HepG2 (cell line): ENCODE measurements around the gene ZFHX3. TPM values are rescaled to one million over a fixed set of nuclear protein-coding genes. Genes with fewer than 3 reads are reported as not detected.

Experiments
- CHCHD3 ChIP-seq: sonication (generic); formaldehyde crosslinking; IDR thresholded peaks from 2 replicates; pipeline ENCODE4 v1.8.0; 2022; ENCODE audit warnings: mild to moderate bottlenecking, missing genetic modification reagents, moderate library complexity
- DPF2 ChIP-seq: sonication (generic); formaldehyde crosslinking; IDR thresholded peaks from 2 replicates; pipeline ENCODE4 v1.4.0; 2020; ENCODE audit warnings: mild to moderate bottlenecking, low read depth, missing genetic modification reagents, borderline replicate concordance
- HOXA5 ChIP-seq: sonication (generic); formaldehyde crosslinking; IDR thresholded peaks from 2 replicates; pipeline ENCODE4 v1.4.0; 2020; ENCODE audit warnings: missing genetic modification reagents
- KDM4B ChIP-seq: sonication (generic); formaldehyde crosslinking; IDR thresholded peaks from 2 replicates; pipeline ENCODE4 v1.4.0; 2020; ENCODE audit warnings: missing genetic modification reagents
- KLF9 ChIP-seq: IDR thresholded peaks from 2 replicates; pipeline ENCODE4 v1.6.1; 2016; ENCODE audit warnings: low read depth
- NBN ChIP-seq: fragments of 450-650 bp; conservative IDR thresholded peaks from 2 replicates; pipeline ENCODE4 v1.6.1; 2017
- RAD21 ChIP-seq: fragments of 450-650 bp; formaldehyde crosslinking; IDR thresholded peaks from 2 replicates; pipeline ENCODE4 v1.5.0; 2020; ENCODE audit warnings: mild to moderate bottlenecking
- RELA ChIP-seq: sonication (generic); formaldehyde crosslinking; IDR thresholded peaks from 2 replicates; pipeline ENCODE4 v1.4.0; 2020; ENCODE audit warnings: missing genetic modification reagents
- SOX5 ChIP-seq: IDR thresholded peaks from 2 replicates; pipeline ENCODE4 v1.6.1; 2016; ENCODE audit warnings: borderline replicate concordance
- STAG1 ChIP-seq: sonication (generic); formaldehyde crosslinking; IDR thresholded peaks from 2 replicates; pipeline ENCODE4 v1.4.0; 2020; ENCODE audit warnings: missing genetic modification reagents
- U2AF1 ChIP-seq: fragments of 200-400 bp; formaldehyde crosslinking; optimal IDR thresholded peaks from 2 replicates; pipeline ENCODE3; 2017; ENCODE audit warnings: mild to moderate bottlenecking, low read depth, low read length
- ZC3H4 ChIP-seq: sonication (generic); formaldehyde crosslinking; IDR thresholded peaks from 2 replicates; pipeline ENCODE4 v1.4.0; 2020; ENCODE audit warnings: missing genetic modification reagents, borderline replicate concordance
- ZNF10 ChIP-seq: sonication (generic); formaldehyde crosslinking; IDR thresholded peaks from 2 replicates; pipeline ENCODE4 v1.4.0; 2020; ENCODE audit warnings: mild to moderate bottlenecking, low read depth, missing genetic modification reagents, borderline replicate concordance
- ZNF282 ChIP-seq: fragments of 450-650 bp; IDR thresholded peaks from 2 replicates; pipeline ENCODE4 v1.6.1; 2018; ENCODE audit not compliant: partially characterized antibody
- ZNF343 ChIP-seq: sonication (generic); formaldehyde crosslinking; IDR thresholded peaks from 2 replicates; pipeline ENCODE4 v1.4.0; 2020; ENCODE audit warnings: mild to moderate bottlenecking, missing genetic modification reagents
- ZNF619 ChIP-seq: sonication (generic); formaldehyde crosslinking; IDR thresholded peaks from 2 replicates; pipeline ENCODE4 v1.4.0; 2020; ENCODE audit warnings: mild to moderate bottlenecking, missing genetic modification reagents
- ZNF782 ChIP-seq: sonication (generic); formaldehyde crosslinking; IDR thresholded peaks from 2 replicates; pipeline ENCODE4 v1.4.0; 2020; ENCODE audit warnings: missing genetic modification reagents, mild to moderate bottlenecking, borderline replicate concordance
- ZSCAN12 ChIP-seq: sonication (generic); formaldehyde crosslinking; IDR thresholded peaks from 2 replicates; pipeline ENCODE4 v1.9.0; 2021; ENCODE audit warnings: mild to moderate bottlenecking, missing genetic modification reagents
- polyA plus RNA-seq, 8 experiments: library from polyadenylated mRNA; depleted of rRNA in 3 of 8; stranded (reverse) in 7 of 8; unstranded in 1 of 8; fragments of >200 nt; fragmentation: Illumina TruSeq in 4 of 8; extraction: Trizol in 4 of 8; gene quantifications; 2 replicates each; pipeline versions ENCODE4 v1.2.1 to v1.2.3, GENCODE V29; 2011 to 2016; ENCODE audit warnings: low read depth in 4 of 8, missing spikeins in 1 of 8, mixed read lengths in 1 of 8; ENCODE audit not compliant: insufficient read depth in 1 of 8
- total RNA-seq, 5 experiments: library from RNA; depleted of rRNA; stranded (reverse); fragments of >200 nt; fragmentation: Illumina TruSeq; extraction: Trizol; gene quantifications; 2 replicates each; pipeline ENCODE4 v1.2.3, GENCODE V29; 2016; ENCODE audit warnings: low read depth in 1 of 5
- TF ChIP-seq, protein P1 (sequence below): sonication (generic); formaldehyde crosslinking; IDR thresholded peaks from 2 replicates; pipeline ENCODE4 v1.5.0; 2020; ENCODE audit warnings: missing genetic modification reagents
- TF ChIP-seq, protein P2 (sequence below): sonication (generic); IDR thresholded peaks from 2 replicates; pipeline ENCODE4 v1.6.1; 2016; ENCODE audit warnings: low read depth, borderline replicate concordance
- TF ChIP-seq, protein P3 (sequence below): sonication (generic); formaldehyde crosslinking; IDR thresholded peaks from 2 replicates; pipeline ENCODE4 v1.5.0; 2020; ENCODE audit warnings: mild to moderate bottlenecking, missing genetic modification reagents
- TF ChIP-seq, protein P4 (sequence below): sonication (generic); formaldehyde crosslinking; IDR thresholded peaks from 2 replicates; pipeline ENCODE4 v1.8.1; 2022; ENCODE audit warnings: low read depth, mild to moderate bottlenecking, missing genetic modification reagents
- TF ChIP-seq, protein P5 (sequence below): sonication (generic); formaldehyde crosslinking; IDR thresholded peaks from 2 replicates; pipeline ENCODE4 v1.4.0; 2020; ENCODE audit warnings: missing genetic modification reagents

The ZFHX3 gene
- total and polyA plus RNA-seq, 2 of the 13 experiments (the other 11 are each of a cell fraction or from before 2014, with no cell fraction given): 5.0 to 6.0 TPM

DNA sequence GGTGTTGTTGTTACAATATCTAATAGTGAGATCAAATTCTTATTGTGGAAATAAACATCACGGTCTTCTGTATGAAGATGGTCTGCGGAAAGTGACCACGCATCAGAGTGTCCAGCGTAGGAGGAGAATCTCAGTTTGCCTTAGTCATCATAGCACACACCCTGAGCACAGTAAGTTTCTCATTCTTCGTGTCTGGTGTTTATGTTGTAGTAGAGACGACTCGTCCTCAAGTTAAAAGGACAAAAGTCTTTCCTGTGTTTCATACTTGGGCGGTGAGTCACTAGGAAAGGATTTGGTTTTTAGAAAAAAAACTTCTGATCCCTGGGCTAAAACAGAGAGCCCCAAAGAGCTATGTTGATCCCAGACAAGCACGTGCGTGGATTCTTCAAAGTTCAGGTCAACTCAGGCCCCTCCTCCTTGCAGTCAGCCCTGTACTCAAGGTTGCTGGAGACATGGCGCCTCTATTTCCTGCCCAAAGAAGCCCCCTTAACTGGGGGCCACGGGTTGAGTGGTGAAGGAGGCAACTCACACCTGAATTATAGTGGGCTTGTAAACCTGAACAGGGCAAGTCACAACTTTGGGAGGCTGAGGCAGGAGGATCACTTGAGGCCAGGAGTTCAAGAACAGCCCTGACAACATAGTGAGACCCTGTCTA lies 170.4 kb downstream of the ZFHX3 start (continued):
- TF ChIP-seq, protein P1, sequence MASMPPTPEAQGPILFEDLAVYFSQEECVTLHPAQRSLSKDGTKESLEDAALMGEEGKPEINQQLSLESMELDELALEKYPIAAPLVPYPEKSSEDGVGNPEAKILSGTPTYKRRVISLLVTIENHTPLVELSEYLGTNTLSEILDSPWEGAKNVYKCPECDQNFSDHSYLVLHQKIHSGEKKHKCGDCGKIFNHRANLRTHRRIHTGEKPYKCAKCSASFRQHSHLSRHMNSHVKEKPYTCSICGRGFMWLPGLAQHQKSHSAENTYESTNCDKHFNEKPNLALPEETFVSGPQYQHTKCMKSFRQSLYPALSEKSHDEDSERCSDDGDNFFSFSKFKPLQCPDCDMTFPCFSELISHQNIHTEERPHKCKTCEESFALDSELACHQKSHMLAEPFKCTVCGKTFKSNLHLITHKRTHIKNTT (CRISPR knock-in tag): no peak
- TF ChIP-seq U2AF1 (no peak), CHCHD3 (CRISPR knock-in tag) (no peak), ZSCAN12 (CRISPR knock-in tag) (no peak), RELA (CRISPR knock-in tag) (no peak), ZC3H4 (CRISPR knock-in tag) (0 out of 2 replicates have a peak, but pooled peaks have one; percentile 23), STAG1 (CRISPR knock-in tag) (no peak; the same call in 1 of the 2 replicates), SOX5 (CRISPR knock-in tag) (peak; percentile 91), DPF2 (CRISPR knock-in tag) (peak; percentile 80), ZNF782 (peak; percentile 33; the same call in 1 of the 2 replicates), HOXA5 (CRISPR knock-in tag) (no peak), ZNF343 (CRISPR knock-in tag) (0 out of 2 replicates have a peak, but pooled peaks have one; percentile 47), ZNF10 (CRISPR knock-in tag) (no peak), ZNF282 (no peak), RAD21 (CRISPR knock-in tag) (no peak), ZNF619 (CRISPR knock-in tag) (no peak), KLF9 (CRISPR knock-in tag) (peak; percentile 89), NBN (no peak), KDM4B (CRISPR knock-in tag) (no peak)
- TF ChIP-seq, protein P2, sequence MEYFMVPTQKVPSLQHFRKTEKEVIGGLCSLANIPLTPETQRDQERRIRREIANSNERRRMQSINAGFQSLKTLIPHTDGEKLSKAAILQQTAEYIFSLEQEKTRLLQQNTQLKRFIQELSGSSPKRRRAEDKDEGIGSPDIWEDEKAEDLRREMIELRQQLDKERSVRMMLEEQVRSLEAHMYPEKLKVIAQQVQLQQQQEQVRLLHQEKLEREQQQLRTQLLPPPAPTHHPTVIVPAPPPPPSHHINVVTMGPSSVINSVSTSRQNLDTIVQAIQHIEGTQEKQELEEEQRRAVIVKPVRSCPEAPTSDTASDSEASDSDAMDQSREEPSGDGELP: no peak
- TF ChIP-seq, protein P3, sequence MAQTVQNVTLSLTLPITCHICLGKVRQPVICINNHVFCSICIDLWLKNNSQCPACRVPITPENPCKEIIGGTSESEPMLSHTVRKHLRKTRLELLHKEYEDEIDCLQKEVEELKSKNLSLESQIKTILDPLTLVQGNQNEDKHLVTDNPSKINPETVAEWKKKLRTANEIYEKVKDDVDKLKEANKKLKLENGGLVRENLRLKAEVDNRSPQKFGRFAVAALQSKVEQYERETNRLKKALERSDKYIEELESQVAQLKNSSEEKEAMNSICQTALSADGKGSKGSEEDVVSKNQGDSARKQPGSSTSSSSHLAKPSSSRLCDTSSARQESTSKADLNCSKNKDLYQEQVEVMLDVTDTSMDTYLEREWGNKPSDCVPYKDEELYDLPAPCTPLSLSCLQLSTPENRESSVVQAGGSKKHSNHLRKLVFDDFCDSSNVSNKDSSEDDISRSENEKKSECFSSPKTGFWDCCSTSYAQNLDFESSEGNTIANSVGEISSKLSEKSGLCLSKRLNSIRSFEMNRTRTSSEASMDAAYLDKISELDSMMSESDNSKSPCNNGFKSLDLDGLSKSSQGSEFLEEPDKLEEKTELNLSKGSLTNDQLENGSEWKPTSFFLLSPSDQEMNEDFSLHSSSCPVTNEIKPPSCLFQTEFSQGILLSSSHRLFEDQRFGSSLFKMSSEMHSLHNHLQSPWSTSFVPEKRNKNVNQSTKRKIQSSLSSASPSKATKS (CRISPR knock-in tag): no peak
- TF ChIP-seq, protein P4, sequence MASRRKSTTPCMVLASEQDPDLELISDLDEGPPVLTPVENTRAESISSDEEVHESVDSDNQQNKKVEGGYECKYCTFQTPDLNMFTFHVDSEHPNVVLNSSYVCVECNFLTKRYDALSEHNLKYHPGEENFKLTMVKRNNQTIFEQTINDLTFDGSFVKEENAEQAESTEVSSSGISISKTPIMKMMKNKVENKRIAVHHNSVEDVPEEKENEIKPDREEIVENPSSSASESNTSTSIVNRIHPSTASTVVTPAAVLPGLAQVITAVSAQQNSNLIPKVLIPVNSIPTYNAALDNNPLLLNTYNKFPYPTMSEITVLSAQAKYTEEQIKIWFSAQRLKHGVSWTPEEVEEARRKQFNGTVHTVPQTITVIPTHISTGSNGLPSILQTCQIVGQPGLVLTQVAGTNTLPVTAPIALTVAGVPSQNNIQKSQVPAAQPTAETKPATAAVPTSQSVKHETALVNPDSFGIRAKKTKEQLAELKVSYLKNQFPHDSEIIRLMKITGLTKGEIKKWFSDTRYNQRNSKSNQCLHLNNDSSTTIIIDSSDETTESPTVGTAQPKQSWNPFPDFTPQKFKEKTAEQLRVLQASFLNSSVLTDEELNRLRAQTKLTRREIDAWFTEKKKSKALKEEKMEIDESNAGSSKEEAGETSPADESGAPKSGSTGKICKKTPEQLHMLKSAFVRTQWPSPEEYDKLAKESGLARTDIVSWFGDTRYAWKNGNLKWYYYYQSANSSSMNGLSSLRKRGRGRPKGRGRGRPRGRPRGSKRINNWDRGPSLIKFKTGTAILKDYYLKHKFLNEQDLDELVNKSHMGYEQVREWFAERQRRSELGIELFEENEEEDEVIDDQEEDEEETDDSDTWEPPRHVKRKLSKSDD (CRISPR knock-in tag): peak; percentile 36; the same call in 1 of the 2 replicates
- TF ChIP-seq, protein P5, sequence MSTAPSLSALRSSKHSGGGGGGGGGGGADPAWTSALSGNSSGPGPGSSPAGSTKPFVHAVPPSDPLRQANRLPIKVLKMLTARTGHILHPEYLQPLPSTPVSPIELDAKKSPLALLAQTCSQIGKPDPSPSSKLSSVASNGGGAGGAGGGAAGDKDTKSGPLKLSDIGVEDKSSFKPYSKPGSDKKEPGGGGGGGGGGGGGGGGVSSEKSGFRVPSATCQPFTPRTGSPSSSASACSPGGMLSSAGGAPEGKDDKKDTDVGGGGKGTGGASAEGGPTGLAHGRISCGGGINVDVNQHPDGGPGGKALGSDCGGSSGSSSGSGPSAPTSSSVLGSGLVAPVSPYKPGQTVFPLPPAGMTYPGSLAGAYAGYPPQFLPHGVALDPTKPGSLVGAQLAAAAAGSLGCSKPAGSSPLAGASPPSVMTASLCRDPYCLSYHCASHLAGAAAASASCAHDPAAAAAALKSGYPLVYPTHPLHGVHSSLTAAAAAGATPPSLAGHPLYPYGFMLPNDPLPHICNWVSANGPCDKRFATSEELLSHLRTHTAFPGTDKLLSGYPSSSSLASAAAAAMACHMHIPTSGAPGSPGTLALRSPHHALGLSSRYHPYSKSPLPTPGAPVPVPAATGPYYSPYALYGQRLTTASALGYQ (CRISPR knock-in tag): peak; percentile 92
